Neural crest cell (in vitro differentiated cells): ENCODE data around the gene RBMS3. TPM values are rescaled to one million over a fixed set of nuclear protein-coding genes. Genes with fewer than 3 reads are reported as not detected.
"Not testable (repeated sequence)": the region's sequence is repeated elsewhere in the genome, so short reads cannot be mapped to it uniquely, and the experiment has no call there.

Experiments used
- DNase-seq: peaks from one replicate; pipeline ENCODE4 v3.0.0; 2021; ENCODE audit warnings: low read depth, mixed read lengths, low spot score
- H3K27ac Mint-ChIP-seq: one replicate; pipeline ENCODE4 v1.8.0; 2021; ENCODE audit warnings: mild to moderate bottlenecking, mixed read lengths; ENCODE audit not compliant: unreplicated experiment
- H3K27me3 Mint-ChIP-seq: 2 replicates; pipeline ENCODE4 v1.8.0; 2021; ENCODE audit warnings: low read depth, mild to moderate bottlenecking, mixed read lengths
- H3K36me3 Mint-ChIP-seq: 2 replicates; pipeline ENCODE4 v1.8.0; 2021; ENCODE audit warnings: low read depth, mild to moderate bottlenecking, mixed read lengths
- H3K4me1 Mint-ChIP-seq: 2 replicates; pipeline ENCODE4 v1.8.0; 2021; ENCODE audit warnings: mixed read lengths
- H3K4me3 Mint-ChIP-seq: one replicate; pipeline ENCODE4 v1.8.0; 2021; ENCODE audit warnings: mild to moderate bottlenecking, mixed read lengths
- H3K9me3 Mint-ChIP-seq: 2 replicates; pipeline ENCODE4 v1.8.0; 2021; ENCODE audit warnings: mixed read lengths
- total RNA-seq: library from RNA; stranded (reverse); gene quantifications from 2 replicates; pipeline ENCODE4 v1.2.1, GENCODE V29; 2021
- TF ChIP-seq, protein P1 (sequence below): fragments of 200-600 bp; sonication (generic); conservative IDR thresholded peaks from 2 replicates; pipeline ENCODE4 v1.5.0; 2021; ENCODE audit warnings: antibody characterized with exemption, mild to moderate bottlenecking

RBMS3 gene
- total RNA-seq, 1 donor from 2014 or later: 35.4 TPM

DNA sequence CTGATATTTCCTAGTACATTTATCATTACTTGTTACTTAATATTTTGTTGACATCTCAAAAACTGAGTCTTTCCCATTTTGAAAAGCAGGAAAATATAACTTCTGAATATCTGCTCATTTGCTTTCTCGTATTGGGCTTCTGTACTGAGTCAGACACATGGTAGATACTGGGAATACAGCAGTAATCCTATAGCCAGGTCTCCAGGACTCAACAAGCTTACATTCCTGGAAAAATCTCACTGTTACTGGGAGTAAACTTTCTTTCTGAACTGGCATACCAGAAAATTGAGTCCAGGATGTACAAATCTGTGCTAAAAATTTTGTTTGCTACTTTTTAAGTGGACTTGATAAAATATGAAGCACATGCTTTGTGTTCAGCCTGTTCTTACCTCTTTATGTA is 240.4 kb downstream of the RBMS3 start:
- Mint-ChIP-seq H3K27ac (no peak overlapping the region), H3K36me3 (no peaks in the 10 kb centered on the region), H3K9me3 (no peaks in the 10 kb centered on the region), H3K27me3 (no peaks in the 10 kb centered on the region), H3K4me3 (no peak overlapping the region), H3K4me1 (peaks cover 28% of the 10 kb centered on the region)
- TF ChIP-seq, protein P1, sequence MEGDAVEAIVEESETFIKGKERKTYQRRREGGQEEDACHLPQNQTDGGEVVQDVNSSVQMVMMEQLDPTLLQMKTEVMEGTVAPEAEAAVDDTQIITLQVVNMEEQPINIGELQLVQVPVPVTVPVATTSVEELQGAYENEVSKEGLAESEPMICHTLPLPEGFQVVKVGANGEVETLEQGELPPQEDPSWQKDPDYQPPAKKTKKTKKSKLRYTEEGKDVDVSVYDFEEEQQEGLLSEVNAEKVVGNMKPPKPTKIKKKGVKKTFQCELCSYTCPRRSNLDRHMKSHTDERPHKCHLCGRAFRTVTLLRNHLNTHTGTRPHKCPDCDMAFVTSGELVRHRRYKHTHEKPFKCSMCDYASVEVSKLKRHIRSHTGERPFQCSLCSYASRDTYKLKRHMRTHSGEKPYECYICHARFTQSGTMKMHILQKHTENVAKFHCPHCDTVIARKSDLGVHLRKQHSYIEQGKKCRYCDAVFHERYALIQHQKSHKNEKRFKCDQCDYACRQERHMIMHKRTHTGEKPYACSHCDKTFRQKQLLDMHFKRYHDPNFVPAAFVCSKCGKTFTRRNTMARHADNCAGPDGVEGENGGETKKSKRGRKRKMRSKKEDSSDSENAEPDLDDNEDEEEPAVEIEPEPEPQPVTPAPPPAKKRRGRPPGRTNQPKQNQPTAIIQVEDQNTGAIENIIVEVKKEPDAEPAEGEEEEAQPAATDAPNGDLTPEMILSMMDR: no peak
- no peak for DNase-seq

DNA sequence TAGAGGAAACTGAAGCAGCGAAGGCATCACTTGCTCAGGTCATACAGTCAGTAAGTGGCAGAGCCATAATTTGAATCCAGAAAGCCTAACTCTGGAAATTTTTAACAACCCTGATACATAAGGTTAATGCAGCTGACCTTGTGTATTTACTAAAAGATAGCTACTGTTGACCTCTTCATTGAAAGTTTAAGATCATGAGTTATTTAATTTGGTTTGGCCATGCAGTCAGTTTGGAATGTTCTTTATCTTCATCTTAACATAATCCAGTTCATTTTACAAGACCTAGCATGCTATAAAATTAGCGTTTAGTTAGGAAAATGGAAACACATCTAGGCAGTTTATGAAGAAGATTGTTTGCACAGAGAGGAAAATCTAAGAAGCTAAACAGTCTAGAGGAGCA is 240.9 kb downstream of the RBMS3 start:
- Mint-ChIP-seq H3K9me3 (no peaks in the 10 kb centered on the region), H3K27me3 (no peaks in the 10 kb centered on the region), H3K27ac (no peak overlapping the region), H3K36me3 (no peaks in the 10 kb centered on the region), H3K4me3 (no peak overlapping the region), H3K4me1 (peaks cover 32% of the 10 kb centered on the region)
- TF ChIP-seq, protein P1: no peak
- DNase-seq: no peak

DNA sequence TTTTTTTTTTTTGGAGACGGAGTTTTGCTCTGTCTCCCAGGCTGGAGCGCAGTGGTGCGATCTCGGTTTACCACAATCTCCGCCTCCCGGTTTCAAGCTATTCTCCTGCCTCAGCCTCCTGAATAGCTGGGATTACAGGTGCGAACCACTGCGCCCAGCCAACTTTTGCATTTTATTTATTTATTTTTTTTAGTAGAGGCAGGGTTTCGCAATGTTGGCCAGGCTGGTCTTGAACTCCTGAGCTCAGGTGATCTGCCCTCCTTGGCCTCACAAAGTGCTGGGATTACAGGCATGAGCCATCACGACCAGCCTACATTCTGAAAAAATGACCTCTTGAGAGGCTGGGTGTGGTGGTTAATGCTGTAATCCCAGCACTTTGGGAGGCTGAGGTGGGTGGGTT is 243.6 kb downstream of the RBMS3 start:
- H3K9me3 Mint-ChIP-seq, DNase-seq, H3K27me3 Mint-ChIP-seq, H3K4me3 Mint-ChIP-seq, H3K27ac Mint-ChIP-seq, H3K36me3 Mint-ChIP-seq: not testable (repeated sequence)
- H3K4me1 Mint-ChIP-seq: peaks cover 23% of the 10 kb centered on the region

DNA sequence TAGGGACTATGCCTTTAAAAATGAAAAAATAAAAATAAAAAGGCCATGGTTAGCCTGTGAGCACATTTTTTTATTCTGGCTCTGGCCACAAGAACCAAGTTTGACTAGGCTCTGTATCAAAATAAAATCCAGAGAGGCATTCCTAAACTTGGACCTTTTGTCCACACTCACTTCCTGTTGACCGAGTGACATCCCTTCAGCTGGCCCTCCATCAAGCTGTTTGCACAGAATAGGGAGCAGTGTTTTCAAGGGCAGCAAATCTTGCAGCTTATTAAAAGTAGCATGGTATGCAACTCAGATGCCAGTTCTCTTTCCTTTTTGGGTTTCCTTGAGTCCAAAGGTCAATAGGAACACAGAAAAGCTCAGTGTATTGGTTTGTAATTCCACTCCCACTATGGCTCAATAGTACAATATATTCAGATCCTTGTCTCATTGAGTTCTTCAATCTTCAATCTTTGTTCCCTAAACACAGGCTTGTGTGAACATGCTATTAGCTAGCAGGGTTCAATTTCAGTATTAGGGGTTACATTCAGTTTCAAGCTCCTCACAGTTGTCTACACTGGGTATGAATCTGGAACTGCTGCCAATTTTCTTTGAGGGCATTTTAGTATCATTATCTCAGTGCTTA is 244.5 kb downstream of the RBMS3 start:
- no peak for DNase-seq
- Mint-ChIP-seq H3K36me3 (peaks cover 2% of the 10 kb centered on the region), H3K4me1 (peaks cover 27% of the 10 kb centered on the region), H3K27ac (peak overlapping the region; percentile 39), H3K9me3 (no peaks in the 10 kb centered on the region), H3K27me3 (no peaks in the 10 kb centered on the region), H3K4me3 (peak overlapping the region; percentile 39)
- TF ChIP-seq, protein P1: no peak

DNA sequence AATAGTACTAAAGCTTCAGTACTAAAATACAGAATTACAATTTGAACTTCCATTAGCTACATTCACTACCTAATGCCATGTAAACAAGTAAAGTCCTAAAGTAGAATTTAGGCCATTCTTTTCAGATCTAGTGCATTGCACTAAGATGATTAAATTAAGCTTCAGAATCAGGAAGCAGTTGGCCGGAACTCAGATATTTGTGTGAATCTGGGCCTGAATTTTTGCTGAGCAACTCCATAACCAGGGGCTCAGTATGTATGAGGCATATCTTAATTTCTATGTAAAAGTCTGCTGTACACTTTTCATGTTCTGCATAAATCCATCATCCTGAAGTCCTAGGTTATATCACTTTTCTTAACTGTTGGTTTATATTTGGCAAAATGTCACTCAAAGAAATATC is 246.4 kb downstream of the RBMS3 start:
- DNase-seq: no peak
- peaks cover 2% of the 10 kb centered on the region for H3K36me3 Mint-ChIP-seq
- no peaks in the 10 kb centered on the region for H3K27me3 Mint-ChIP-seq
- H3K4me3 Mint-ChIP-seq: no peak overlapping the region
- H3K27ac Mint-ChIP-seq: no peak overlapping the region
- no peaks in the 10 kb centered on the region for H3K9me3 Mint-ChIP-seq
- peaks cover 27% of the 10 kb centered on the region for H3K4me1 Mint-ChIP-seq
- TF ChIP-seq, protein P1: no peak

DNA sequence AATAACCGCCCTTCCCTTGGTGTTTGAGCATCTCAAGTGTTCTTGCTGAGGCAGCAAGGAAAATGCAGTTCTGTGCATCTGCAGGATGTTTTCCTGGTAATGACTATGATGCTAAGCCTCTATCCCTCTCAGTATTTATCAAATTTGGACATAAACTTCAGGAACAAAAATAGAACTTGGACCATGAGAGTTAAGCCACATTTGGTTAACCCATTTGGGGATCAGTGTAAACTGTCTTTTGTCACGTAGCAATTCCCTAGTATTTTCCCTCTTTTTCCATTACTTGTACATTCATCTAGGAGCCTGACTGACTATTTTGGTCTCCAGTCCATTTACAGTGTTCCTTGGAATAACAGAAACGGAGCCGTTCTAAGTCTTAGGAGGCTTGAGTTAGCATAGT is 250.8 kb downstream of the RBMS3 start:
- Mint-ChIP-seq H3K4me3 (no peak overlapping the region), H3K27ac (no peak overlapping the region), H3K4me1 (peaks cover 13% of the 10 kb centered on the region), H3K9me3 (no peaks in the 10 kb centered on the region), H3K36me3 (peaks cover 2% of the 10 kb centered on the region), H3K27me3 (no peaks in the 10 kb centered on the region)
- TF ChIP-seq, protein P1: no peak
- DNase-seq: no peak
